Astrocyte (in vitro differentiated cells and primary cell): ENCODE results near the gene UBE2E2. TPM values are rescaled to one million over a fixed set of nuclear protein-coding genes. Genes with fewer than 3 reads are reported as not detected.

ENCODE experiments used
- DNase-seq: peaks from one replicate; pipeline ENCODE4 v3.0.0-alpha.2; 2010; ENCODE audit warnings: low read depth
- FAIRE-seq: peaks from 2 replicates; lab custom pipeline; 2011; peaks lifted over from hg19 to GRCh38; lab: Jason Lieb, UNC
- H2AFZ ChIP-seq: 2 replicates; pipeline ENCODE4 v1.6.0; 2012; ENCODE audit warnings: low read depth, low read length, inconsistent platforms
- H3K27ac ChIP-seq: 2 replicates; pipeline ENCODE4 v1.5.1; 2011; ENCODE audit warnings: low read depth, low read length, inconsistent platforms
- H3K27me3 ChIP-seq: 2 replicates; pipeline ENCODE4 v1.6.0; 2011; ENCODE audit warnings: low read length, inconsistent platforms; ENCODE audit not compliant: insufficient read depth
- H3K36me3 ChIP-seq: 2 replicates; pipeline ENCODE4 v1.5.1; 2011; ENCODE audit warnings: low read length, inconsistent platforms; ENCODE audit not compliant: insufficient read depth
- H3K4me1 ChIP-seq: 2 replicates; pipeline ENCODE4 v1.5.1; 2011; ENCODE audit warnings: low read length, inconsistent platforms; ENCODE audit not compliant: insufficient read depth
- H3K4me2 ChIP-seq: 2 replicates; pipeline ENCODE4 v1.6.0; 2012; ENCODE audit warnings: low read length, inconsistent platforms
- H3K4me3 ChIP-seq: 2 replicates; pipeline ENCODE4 v1.5.1; 2011; ENCODE audit warnings: low read depth, mild to moderate bottlenecking, low read length, inconsistent platforms; ENCODE audit not compliant: insufficient read depth
- H3K79me2 ChIP-seq: 2 replicates; pipeline ENCODE4 v1.6.0; 2012; ENCODE audit warnings: mild to moderate bottlenecking, low read length, inconsistent platforms; ENCODE audit not compliant: insufficient read depth
- H3K9ac ChIP-seq: 2 replicates; pipeline ENCODE4 v1.6.0; 2012; ENCODE audit warnings: mild to moderate bottlenecking, low read length, inconsistent platforms
- H3K9me3 ChIP-seq: 2 replicates; pipeline ENCODE4 v1.5.1; 2012; ENCODE audit warnings: low read depth, mild to moderate bottlenecking, low read length, inconsistent platforms; ENCODE audit not compliant: insufficient read depth
- H4K20me1 ChIP-seq: 2 replicates; pipeline ENCODE4 v1.6.0; 2012; ENCODE audit warnings: low read length, inconsistent platforms; ENCODE audit not compliant: insufficient read depth
- H3K27ac Mint-ChIP-seq: one replicate; pipeline ENCODE4 v1.8.0; 2021; ENCODE audit warnings: mild to moderate bottlenecking, mixed read lengths; ENCODE audit not compliant: unreplicated experiment
- H3K27me3 Mint-ChIP-seq: one replicate; pipeline ENCODE4 v1.8.0; 2021; ENCODE audit warnings: low read depth, mixed read lengths; ENCODE audit not compliant: unreplicated experiment
- H3K36me3 Mint-ChIP-seq: one replicate; pipeline ENCODE4 v1.8.0; 2021; ENCODE audit warnings: low read depth, mixed read lengths; ENCODE audit not compliant: unreplicated experiment
- H3K4me1 Mint-ChIP-seq: one replicate; pipeline ENCODE4 v1.8.0; 2021; ENCODE audit warnings: low read depth, mixed read lengths; ENCODE audit not compliant: unreplicated experiment
- H3K4me3 Mint-ChIP-seq: one replicate; pipeline ENCODE4 v1.8.0; 2021; ENCODE audit warnings: mild to moderate bottlenecking, moderate library complexity, mixed read lengths; ENCODE audit not compliant: unreplicated experiment
- H3K9me3 Mint-ChIP-seq: one replicate; pipeline ENCODE4 v1.8.0; 2021; ENCODE audit warnings: mild to moderate bottlenecking, mixed read lengths; ENCODE audit not compliant: unreplicated experiment
- EZH2 ChIP-seq: IDR thresholded peaks from 2 replicates; pipeline ENCODE4 v1.6.1; 2012; ENCODE audit warnings: mild to moderate bottlenecking, low read length, inconsistent platforms; ENCODE audit not compliant: insufficient read depth
- total RNA-seq: library from RNA; stranded (reverse); gene quantifications from 2 replicates; pipeline ENCODE4 v1.2.1, GENCODE V29; 2021
- TF ChIP-seq, protein P1 (sequence below): IDR thresholded peaks from 2 replicates; pipeline ENCODE4 v1.5.1; 2011; ENCODE audit warnings: low read depth, mild to moderate bottlenecking, inconsistent platforms, low read length, moderate library complexity; ENCODE audit not compliant: insufficient read depth

The UBE2E2 gene
- total RNA-seq, 1 donor from 2014 or later: 89.8 TPM

DNA sequence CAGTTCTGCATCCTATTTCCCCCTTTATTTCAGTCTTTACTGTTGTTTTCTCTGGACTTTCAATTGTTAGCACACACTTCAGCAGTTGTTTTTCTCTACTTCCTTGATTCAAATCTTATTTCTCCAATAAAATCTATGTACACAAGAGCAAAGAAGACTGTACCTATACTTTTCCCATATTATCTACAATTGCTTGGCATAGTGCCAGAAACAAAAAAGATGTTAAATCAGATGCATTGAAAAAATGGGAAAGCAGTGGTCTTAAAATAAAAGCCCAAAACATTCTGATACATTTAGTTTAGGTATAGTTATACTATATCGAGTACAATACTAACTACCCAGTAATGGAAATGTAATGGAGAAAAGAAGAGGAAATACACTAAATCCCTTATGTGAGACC lies 265.1 kb downstream of the UBE2E2 start:
- H3K27ac Mint-ChIP-seq: no peak overlapping the region
- FAIRE-seq: no peak

DNA sequence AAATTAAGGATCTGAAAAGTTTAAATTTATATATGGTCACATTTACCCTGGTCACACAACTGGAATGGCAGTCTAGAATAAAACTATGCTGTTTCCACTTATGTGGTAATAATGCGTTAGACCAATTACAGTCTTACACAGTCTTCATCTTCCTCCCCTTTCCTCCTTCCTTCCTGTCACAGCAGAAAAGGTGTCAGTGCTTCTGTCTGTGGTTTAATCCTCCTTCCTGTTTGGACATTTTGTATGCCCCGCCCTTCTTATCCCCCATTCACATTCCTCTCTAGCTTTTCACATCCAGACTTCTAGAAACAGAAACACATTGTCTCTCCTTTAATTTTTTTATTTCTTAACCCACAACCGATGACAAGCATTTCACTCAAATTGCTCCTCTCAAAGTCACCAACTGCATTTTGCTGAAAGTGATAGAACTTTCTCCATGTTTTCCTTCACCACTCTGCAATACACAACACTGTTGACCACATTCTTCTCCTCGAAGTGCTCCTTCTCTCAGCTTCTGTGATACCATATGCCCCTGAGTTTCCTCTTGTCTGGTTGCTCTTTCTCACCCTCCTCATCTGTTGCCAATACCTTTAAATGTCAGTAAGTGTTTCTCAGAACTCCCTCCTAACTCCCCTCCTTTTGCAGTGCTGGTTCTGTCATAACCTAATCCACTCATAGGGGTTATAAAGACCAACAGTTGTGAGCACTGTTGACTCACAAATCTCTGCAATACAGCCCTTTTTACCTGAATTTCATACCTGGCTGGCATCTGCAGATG lies 271.6 kb downstream of the UBE2E2 start:
- no peak for TF ChIP-seq EZH2
- TF ChIP-seq, protein P1, sequence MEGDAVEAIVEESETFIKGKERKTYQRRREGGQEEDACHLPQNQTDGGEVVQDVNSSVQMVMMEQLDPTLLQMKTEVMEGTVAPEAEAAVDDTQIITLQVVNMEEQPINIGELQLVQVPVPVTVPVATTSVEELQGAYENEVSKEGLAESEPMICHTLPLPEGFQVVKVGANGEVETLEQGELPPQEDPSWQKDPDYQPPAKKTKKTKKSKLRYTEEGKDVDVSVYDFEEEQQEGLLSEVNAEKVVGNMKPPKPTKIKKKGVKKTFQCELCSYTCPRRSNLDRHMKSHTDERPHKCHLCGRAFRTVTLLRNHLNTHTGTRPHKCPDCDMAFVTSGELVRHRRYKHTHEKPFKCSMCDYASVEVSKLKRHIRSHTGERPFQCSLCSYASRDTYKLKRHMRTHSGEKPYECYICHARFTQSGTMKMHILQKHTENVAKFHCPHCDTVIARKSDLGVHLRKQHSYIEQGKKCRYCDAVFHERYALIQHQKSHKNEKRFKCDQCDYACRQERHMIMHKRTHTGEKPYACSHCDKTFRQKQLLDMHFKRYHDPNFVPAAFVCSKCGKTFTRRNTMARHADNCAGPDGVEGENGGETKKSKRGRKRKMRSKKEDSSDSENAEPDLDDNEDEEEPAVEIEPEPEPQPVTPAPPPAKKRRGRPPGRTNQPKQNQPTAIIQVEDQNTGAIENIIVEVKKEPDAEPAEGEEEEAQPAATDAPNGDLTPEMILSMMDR: no peak
- Mint-ChIP-seq H3K4me1 (peaks cover 9% of the 10 kb centered on the region), H3K27me3 (no peaks in the 10 kb centered on the region), H3K36me3 (peaks cover 2% of the 10 kb centered on the region), H3K27ac (peak overlapping the region; percentile 13), H3K9me3 (no peaks in the 10 kb centered on the region), H3K4me3 (no peak overlapping the region)
- H3K36me3 ChIP-seq: no peaks in the 10 kb centered on the region
- H3K27ac ChIP-seq: no peak overlapping the region
- peaks cover 4% of the 10 kb centered on the region for H3K9me3 ChIP-seq
- DNase-seq (no peak), FAIRE-seq (no peak)
- H4K20me1 ChIP-seq: peaks cover 3% of the 10 kb centered on the region
- no peaks in the 10 kb centered on the region for H3K27me3 ChIP-seq
- no peak overlapping the region for H2AFZ ChIP-seq
- no peak overlapping the region for H3K4me3 ChIP-seq
- H3K79me2 ChIP-seq: no peaks in the 10 kb centered on the region
- H3K4me1 ChIP-seq: no peaks in the 10 kb centered on the region
- no peak overlapping the region for H3K9ac ChIP-seq
- no peak overlapping the region for H3K4me2 ChIP-seq

More for the DNA sequence above, 265.1 kb downstream of the UBE2E2 start:
- Histone ChIP-seq H3K4me1 (no peaks in the 10 kb centered on the region), H3K27me3 (no peaks in the 10 kb centered on the region), H2AFZ (no peak overlapping the region), H4K20me1 (peaks cover 9% of the 10 kb centered on the region), H3K9me3 (no peaks in the 10 kb centered on the region), H3K79me2 (no peaks in the 10 kb centered on the region), H3K4me2 (no peak overlapping the region), H3K27ac (no peak overlapping the region), H3K36me3 (no peaks in the 10 kb centered on the region), H3K4me3 (no peak overlapping the region), H3K9ac (no peak overlapping the region)
- no peaks in the 10 kb centered on the region for H3K4me1 Mint-ChIP-seq
- H3K9me3 Mint-ChIP-seq: no peaks in the 10 kb centered on the region
- TF ChIP-seq, protein P1: no peak
- no peak for TF ChIP-seq EZH2
- no peaks in the 10 kb centered on the region for H3K36me3 Mint-ChIP-seq
- H3K27me3 Mint-ChIP-seq: no peaks in the 10 kb centered on the region
- no peak overlapping the region for H3K4me3 Mint-ChIP-seq
- DNase-seq: no peak

DNA sequence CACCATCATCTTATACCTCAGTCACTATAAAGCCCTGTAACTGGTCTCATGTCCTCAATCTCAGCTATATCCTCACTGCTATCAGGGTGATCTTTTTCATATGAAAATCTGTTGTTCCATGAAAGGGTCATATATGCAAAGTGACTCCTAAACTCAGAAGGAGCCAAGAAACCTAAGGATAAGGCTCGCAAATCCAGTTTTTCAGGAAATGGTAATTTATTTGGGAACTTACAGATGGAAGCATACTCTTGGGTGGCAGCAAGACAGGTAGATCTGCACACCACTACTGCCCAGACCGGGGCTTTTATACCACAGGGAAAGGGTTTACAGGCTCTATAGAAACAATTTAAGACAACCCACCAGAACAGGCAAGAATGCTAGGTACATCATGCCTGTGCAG lies 272.3 kb downstream of the UBE2E2 start:
- no peak overlapping the region for H3K4me2 ChIP-seq
- no peaks in the 10 kb centered on the region for H3K36me3 ChIP-seq
- H3K4me3 ChIP-seq: no peak overlapping the region
- DNase-seq (no peak), FAIRE-seq (no peak)
- no peak overlapping the region for H2AFZ ChIP-seq
- Mint-ChIP-seq H3K9me3 (no peaks in the 10 kb centered on the region), H3K4me3 (no peak overlapping the region), H3K27me3 (no peaks in the 10 kb centered on the region), H3K4me1 (peaks cover 9% of the 10 kb centered on the region), H3K36me3 (peaks cover 2% of the 10 kb centered on the region), H3K27ac (no peak overlapping the region)
- peaks cover 3% of the 10 kb centered on the region for H4K20me1 ChIP-seq
- no peaks in the 10 kb centered on the region for H3K4me1 ChIP-seq
- H3K27ac ChIP-seq: no peak overlapping the region
- no peak overlapping the region for H3K9ac ChIP-seq
- H3K27me3 ChIP-seq: no peaks in the 10 kb centered on the region
- peaks cover 8% of the 10 kb centered on the region for H3K9me3 ChIP-seq
- H3K79me2 ChIP-seq: no peaks in the 10 kb centered on the region
- no peak for TF ChIP-seq EZH2
- TF ChIP-seq, protein P1: no peak
